Activated T-helper 2 cell treated with anti-CD3 and anti-CD28 coated beads, Interferon-gamma antibody, Interleukin-2, Interleukin-4, amounts not matched to agents 10 μg/mL and 5 μg/mL and 100 μg/mL, durations not matched to agents 14 hours and 24 hours and 36 hours (primary cell): Measurements from ENCODE around the gene DQX1. TPM values are rescaled to one million over a fixed set of nuclear protein-coding genes. Genes with fewer than 3 reads are reported as not detected.

Experiments
- DNase-seq: peaks from one replicate; pipeline ENCODE4 v3.0.0; 2021; ENCODE audit warnings: low spot score
- H3K27ac Mint-ChIP-seq: one replicate; pipeline ENCODE4 v1.8.0; 2021; ENCODE audit warnings: mixed read lengths
- H3K27me3 Mint-ChIP-seq: one replicate; pipeline ENCODE4 v1.8.0; 2021; ENCODE audit warnings: low read depth, mixed read lengths
- H3K36me3 Mint-ChIP-seq: one replicate; pipeline ENCODE4 v1.8.0; 2021; ENCODE audit warnings: low read depth, mixed read lengths
- H3K4me1 Mint-ChIP-seq: one replicate; pipeline ENCODE4 v1.8.0; 2021; ENCODE audit warnings: low read depth, mixed read lengths
- H3K4me3 Mint-ChIP-seq: one replicate; pipeline ENCODE4 v1.8.0; 2021; ENCODE audit warnings: low read depth, mild to moderate bottlenecking, moderate library complexity, mixed read lengths
- H3K9me3 Mint-ChIP-seq: one replicate; pipeline ENCODE4 v1.8.0; 2021; ENCODE audit warnings: mixed read lengths
- intact Hi-C: fragments of 100-400 bp; cut with micrococcal nuclease; formaldehyde crosslinking; loops from one replicate; pipeline ENCODE4 v1.15.1; 2023
- total RNA-seq: library from RNA; stranded (reverse); gene quantifications from 2 replicates; pipeline ENCODE4 v1.2.3, GENCODE V29; 2022

Gene DQX1
- total RNA-seq, 1 donor from 2014 or later, result 0.94 TPM

- H3K36me3 Mint-ChIP-seq, result peaks cover 44% of the 10 kb centered on the region
- intact Hi-C loops, result loop anchor here (1.0 to 10.0 kb wide), 4 partner anchors 14 to 335 kb away; partner anchors contain the start of genes CCDC142, HK2, TLX2 and TTC31
- no peaks in the 10 kb centered on the region for H3K9me3 Mint-ChIP-seq
- DNase-seq, result no peak
- H3K4me1 Mint-ChIP-seq, result peaks cover 43% of the 10 kb centered on the region
- peaks cover 30% of the 10 kb centered on the region for H3K27me3 Mint-ChIP-seq
- H3K27ac Mint-ChIP-seq, result no peak overlapping the region
- H3K4me3 Mint-ChIP-seq, result peak overlapping the region; percentile 22
These were observed 26.0 kb downstream of the DQX1 start for GRCh38 chr2:74499940-74500577.

GRCh38 chr2:74499267-74499939 lies 26.6 kb downstream of the DQX1 start, which contains the start of gene LBX2:
Gene LBX2, minus strand, starts transcription at chr2:74499603. Its CDS starts 66 bp downstream, at chr2:74499537.
- Mint-ChIP-seq H3K36me3 (peaks cover 37% of the 10 kb centered on the region), H3K4me3 (peak within 1 kb of the TSS; percentile 86), H3K4me1 (peaks cover 36% of the 10 kb centered on the region), H3K9me3 (no peaks in the 10 kb centered on the region), H3K27me3 (peaks cover 30% of the 10 kb centered on the region), H3K27ac (peak within 1 kb of the TSS; percentile 72)
- intact Hi-C loops, result loop anchor here (1.0 to 10.0 kb wide), 4 partner anchors 15 to 335 kb away; partner anchors contain the start of genes CCDC142, HK2, TLX2 and TTC31
- DNase-seq, result no peak

- H3K9me3 Mint-ChIP-seq, result no peaks in the 10 kb centered on the region
- peaks cover 30% of the 10 kb centered on the region for H3K27me3 Mint-ChIP-seq
- H3K4me3 Mint-ChIP-seq, result peak overlapping the region; percentile 86
- peak overlapping the region; percentile 72 for H3K27ac Mint-ChIP-seq
- peaks cover 31% of the 10 kb centered on the region for H3K4me1 Mint-ChIP-seq
- H3K36me3 Mint-ChIP-seq, result peaks cover 37% of the 10 kb centered on the region
- DNase-seq, result no peak
- intact Hi-C loops, result loop anchor here (1.0 to 10.0 kb wide), 4 partner anchors 16 to 336 kb away; partner anchors contain the start of genes CCDC142, HK2, TLX2 and TTC31
These were observed 27.3 kb downstream of the DQX1 start for GRCh38 chr2:74498500-74499266.

- Mint-ChIP-seq H3K27me3 (peaks cover 30% of the 10 kb centered on the region), H3K36me3 (peaks cover 41% of the 10 kb centered on the region), H3K4me1 (peaks cover 28% of the 10 kb centered on the region), H3K27ac (peak overlapping the region; percentile 72), H3K9me3 (no peaks in the 10 kb centered on the region), H3K4me3 (peak overlapping the region; percentile 86)
- intact Hi-C loops, result loop anchor here (2.0 to 10.0 kb wide), 3 partner anchors 15 to 337 kb away; partner anchors contain the start of genes CCDC142, HK2 and TTC31
- no peak for DNase-seq
These were observed 28.1 kb downstream of the DQX1 start for GRCh38 chr2:74497777-74498499.

GRCh38 chr2:74496997-74497776 lies 28.8 kb downstream of the DQX1 start:
- intact Hi-C loops, result loop anchor here (5.0 to 10.0 kb wide), 2 partner anchors 35 to 338 kb away; partner anchors contain the start of gene HK2
- Mint-ChIP-seq H3K27ac (peak overlapping the region; percentile 33), H3K4me3 (peak overlapping the region; percentile 86), H3K9me3 (no peaks in the 10 kb centered on the region), H3K27me3 (peaks cover 25% of the 10 kb centered on the region), H3K36me3 (peaks cover 41% of the 10 kb centered on the region), H3K4me1 (peaks cover 21% of the 10 kb centered on the region)
- no peak for DNase-seq

- Mint-ChIP-seq H3K27ac (no peak overlapping the region), H3K4me3 (no peak overlapping the region), H3K4me1 (peaks cover 15% of the 10 kb centered on the region), H3K27me3 (peaks cover 13% of the 10 kb centered on the region), H3K36me3 (peaks cover 41% of the 10 kb centered on the region), H3K9me3 (no peaks in the 10 kb centered on the region)
- intact Hi-C loops, result loop anchor here (5.0 to 10.0 kb wide), 2 partner anchors 37 to 339 kb away; partner anchors contain the start of gene HK2
- no peak for DNase-seq
These were observed 30.6 kb downstream of the DQX1 start for GRCh38 chr2:74495440-74495839.

GRCh38 chr2:74493546-74493945 lies 32.5 kb downstream of the DQX1 start:
- Mint-ChIP-seq H3K9me3 (no peaks in the 10 kb centered on the region), H3K36me3 (peaks cover 46% of the 10 kb centered on the region), H3K27ac (no peak overlapping the region), H3K4me3 (no peak overlapping the region), H3K27me3 (peaks cover 3% of the 10 kb centered on the region), H3K4me1 (peaks cover 10% of the 10 kb centered on the region)
- intact Hi-C loops, result loop anchor here (10.0 kb wide), 1 partner anchor 341 kb away; the partner anchor contains the start of gene HK2
- DNase-seq, result no peak

- H3K27me3 Mint-ChIP-seq, result no peaks in the 10 kb centered on the region
- no peak overlapping the region for H3K4me3 Mint-ChIP-seq
- intact Hi-C loops, result loop anchor here (10.0 kb wide), 1 partner anchor 343 kb away; the partner anchor contains the start of gene HK2
- no peaks in the 10 kb centered on the region for H3K9me3 Mint-ChIP-seq
- H3K4me1 Mint-ChIP-seq, result peaks cover under 1% of the 10 kb centered on the region
- peaks cover 47% of the 10 kb centered on the region for H3K36me3 Mint-ChIP-seq
- H3K27ac Mint-ChIP-seq, result no peak overlapping the region
- DNase-seq, result no peak
These were observed 34.1 kb downstream of the DQX1 start for GRCh38 chr2:74491648-74492544.

GRCh38 chr2:74489906-74490305 lies 36.1 kb downstream of the DQX1 start:
- DNase-seq, result no peak
- no peaks in the 10 kb centered on the region for H3K27me3 Mint-ChIP-seq
- H3K27ac Mint-ChIP-seq, result no peak overlapping the region
- H3K4me1 Mint-ChIP-seq, result peaks cover 4% of the 10 kb centered on the region
- no peak overlapping the region for H3K4me3 Mint-ChIP-seq
- H3K9me3 Mint-ChIP-seq, result no peaks in the 10 kb centered on the region
- intact Hi-C loops, result loop anchor here (10.0 kb wide), 1 partner anchor 345 kb away; the partner anchor contains the start of gene HK2
- H3K36me3 Mint-ChIP-seq, result peaks cover 54% of the 10 kb centered on the region

- Mint-ChIP-seq H3K27ac (no peak overlapping the region), H3K9me3 (no peaks in the 10 kb centered on the region), H3K36me3 (peaks cover 52% of the 10 kb centered on the region), H3K27me3 (no peaks in the 10 kb centered on the region), H3K4me3 (no peak overlapping the region), H3K4me1 (peaks cover 7% of the 10 kb centered on the region)
- DNase-seq, result no peak
- intact Hi-C loops, result no loop called here
These were observed 37.2 kb downstream of the DQX1 start for GRCh38 chr2:74488643-74489481.
